Renal cortical epithelial cell (primary cell): ENCODE measurements around the gene EI24. TPM values are rescaled to one million over a fixed set of nuclear protein-coding genes. Genes with fewer than 3 reads are reported as not detected.
"Not testable (repeated sequence)": the region's sequence is repeated elsewhere in the genome, so short reads cannot be mapped to it uniquely, and the experiment has no call there.

Experiments
- DNase-seq: peaks from one replicate; pipeline ENCODE4 v3.0.0-alpha.2; 2011; ENCODE audit warnings: low read depth
- total RNA-seq: library from RNA; depleted of rRNA; stranded (reverse); fragments of >200 nt; gene quantifications from 2 replicates; pipeline ENCODE4 v1.2.3, GENCODE V29; 2014

The EI24 gene
- 141 and 155 TPM in 2 replicates for total RNA-seq

DNA sequence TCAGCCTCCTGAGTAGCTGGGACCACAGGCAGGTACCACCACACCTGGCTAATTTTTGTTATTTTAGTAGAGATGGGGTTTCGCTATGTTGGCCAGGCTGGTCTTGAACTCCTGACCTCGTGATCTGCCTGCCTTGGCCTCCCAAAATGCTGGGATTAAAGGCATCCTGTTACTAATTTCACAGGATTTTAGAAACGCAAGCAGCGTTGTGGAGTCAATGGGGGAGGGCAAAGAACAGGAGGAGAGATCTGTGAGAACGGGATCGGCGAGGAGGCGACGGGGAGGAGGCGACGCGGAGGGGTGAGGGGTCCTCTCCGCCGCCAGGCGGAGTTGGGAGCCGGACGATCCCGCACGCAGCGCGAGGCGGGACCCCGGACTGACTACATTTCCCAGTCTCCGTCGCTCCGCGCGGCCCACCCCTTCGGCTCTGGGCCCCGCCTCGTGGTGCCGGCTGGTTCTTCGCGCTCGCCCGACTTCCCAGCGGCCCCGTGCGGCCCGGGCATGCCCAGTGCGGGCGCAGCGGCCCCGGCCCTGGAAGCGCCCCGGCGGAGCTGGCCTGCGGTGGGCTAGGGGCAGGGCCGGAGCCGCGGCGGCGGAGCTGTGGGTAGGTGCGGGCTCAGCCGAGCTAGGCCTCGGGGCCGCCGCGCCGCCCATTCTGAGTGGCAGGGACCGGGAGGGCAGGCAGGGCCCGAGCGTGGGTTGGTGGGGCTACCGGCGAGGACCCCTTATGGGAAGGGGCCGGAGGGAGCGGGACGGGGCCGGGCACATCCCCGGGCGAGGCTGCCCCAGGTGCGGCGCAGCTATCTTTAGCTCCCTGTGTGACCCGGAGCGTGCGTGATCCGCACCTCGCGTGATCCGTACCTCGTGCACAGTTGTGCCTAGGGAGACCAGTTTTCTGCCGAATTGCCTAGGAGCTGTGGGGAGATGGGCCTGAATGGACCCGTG lies at the start of gene EI24:
TSS of gene EI24 (plus strand) at position 508 of the 945 bp plus-strand sequence. CDS start 3,051 bp downstream, outside the sequence.
- DNase-seq = peak; percentile 70

GRCh38 chr11:125519860-125520834 lies 49.1 kb upstream of the EI24 start:
- DNase-seq = no peak

GRCh38 chr11:125525303-125525702 lies 44.0 kb upstream of the EI24 start:
- DNase-seq = no peak

GRCh38 chr11:125532668-125533067 lies 36.6 kb upstream of the EI24 start:
- no peak for DNase-seq

- no peak for DNase-seq
Observed at GRCh38 chr11:125535585-125535984, 33.7 kb upstream of the EI24 start.

DNA sequence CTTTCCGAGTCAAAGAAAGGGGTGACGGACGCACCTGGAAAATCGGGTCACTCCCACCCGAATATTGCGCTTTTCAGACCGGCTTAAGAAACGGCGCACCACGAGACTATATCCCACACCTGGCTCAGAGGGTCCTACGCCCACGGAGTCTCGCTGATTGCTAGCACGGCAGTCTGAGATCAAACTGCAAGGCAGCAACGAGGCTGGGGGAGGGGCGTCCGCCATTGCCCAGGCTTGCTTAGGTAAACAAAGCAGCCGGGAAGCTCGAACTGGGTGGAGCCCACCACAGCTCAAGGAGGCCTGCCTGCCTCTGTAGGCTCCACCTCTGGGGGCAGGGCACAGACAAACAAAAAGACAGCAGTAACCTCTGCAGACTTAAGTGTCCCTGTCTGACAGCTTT lies 32.4 kb upstream of the EI24 start:
- DNase-seq = not testable (repeated sequence)

DNA sequence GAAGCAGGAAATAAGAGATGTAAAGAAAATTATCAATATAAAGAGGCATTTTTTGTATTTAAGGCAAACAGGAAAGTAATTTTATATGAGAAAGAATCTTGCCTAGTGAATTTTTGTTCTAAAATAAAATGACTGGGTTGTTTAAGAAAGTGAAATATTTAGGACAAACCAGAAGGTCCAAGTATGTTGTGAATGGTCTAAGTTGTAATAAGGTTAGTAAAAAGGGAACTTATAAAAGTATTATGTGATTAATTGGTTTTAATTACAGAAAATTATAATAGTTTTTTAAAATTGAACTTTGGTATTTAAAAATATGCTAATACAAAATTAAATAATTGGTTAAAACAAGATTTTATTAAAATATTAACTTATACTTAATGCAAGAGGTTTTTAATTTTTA lies 26.6 kb upstream of the EI24 start:
- no peak for DNase-seq

DNA sequence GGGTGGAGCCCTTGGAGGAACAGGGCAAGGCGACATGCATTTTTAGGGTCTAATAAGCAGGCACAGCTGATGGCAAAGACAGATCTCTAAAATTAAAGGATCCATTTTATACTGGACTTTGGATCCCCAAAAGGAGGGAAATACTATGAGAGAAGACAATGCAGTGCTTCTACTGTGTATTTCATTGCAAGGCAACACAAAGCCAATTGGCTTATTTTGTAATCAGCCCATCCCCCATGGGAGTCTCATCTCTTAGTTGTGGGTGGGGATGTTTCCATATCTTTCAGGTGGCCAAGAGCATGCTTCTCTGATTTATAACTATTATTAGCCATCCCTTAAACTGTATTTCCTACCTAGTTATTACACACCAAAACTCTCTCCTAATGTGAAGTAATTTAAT lies 18.5 kb upstream of the EI24 start:
- DNase-seq = no peak

GRCh38 chr11:125551835-125552342 lies 17.4 kb upstream of the EI24 start:
- DNase-seq = no peak

DNA sequence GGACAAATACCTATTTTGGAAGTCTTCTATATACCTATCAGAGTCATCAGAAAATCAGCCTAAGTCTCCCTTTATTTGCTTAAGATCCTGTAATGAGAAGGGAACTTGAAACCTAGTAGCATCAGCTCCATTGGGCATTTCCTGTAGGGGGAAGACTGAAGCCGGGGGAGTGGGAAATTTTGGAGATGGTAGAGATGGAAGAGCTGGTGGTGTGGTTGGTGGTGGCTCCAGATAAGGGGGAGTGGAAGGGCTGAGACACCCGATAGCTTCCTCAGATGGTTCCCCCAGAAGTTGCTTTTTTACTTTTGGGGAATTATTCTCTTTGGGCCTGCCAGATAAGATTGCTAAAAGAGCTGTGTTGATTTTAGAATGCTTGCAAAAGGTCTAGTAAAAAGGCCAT lies 16.4 kb upstream of the EI24 start:
- DNase-seq = no peak

- no peak for DNase-seq
Observed at GRCh38 chr11:125553357-125553756, 15.9 kb upstream of the EI24 start.

- DNase-seq = no peak
Observed at GRCh38 chr11:125554038-125554437, 15.2 kb upstream of the EI24 start.

DNA sequence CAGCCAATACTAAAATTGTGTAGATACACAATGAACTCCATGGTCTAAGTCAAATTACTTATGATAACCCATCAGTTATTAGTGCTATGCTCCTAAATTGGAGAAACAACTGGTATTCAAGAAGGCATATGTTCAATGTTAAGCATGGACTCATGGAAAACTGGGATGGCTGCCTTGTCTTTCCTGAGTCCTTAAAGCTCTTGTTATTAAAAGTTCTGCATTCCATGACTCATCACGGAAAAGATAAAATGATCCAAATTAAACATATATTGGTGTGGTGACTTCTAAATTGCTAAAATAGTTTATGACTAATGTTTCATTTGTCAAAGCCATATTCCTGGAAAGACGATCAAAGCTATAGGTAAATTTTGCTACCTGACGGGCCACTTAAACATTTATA lies 9.4 kb upstream of the EI24 start:
- no peak for DNase-seq

GRCh38 chr11:125561924-125562323 lies 7.4 kb upstream of the EI24 start:
- DNase-seq = no peak

DNA sequence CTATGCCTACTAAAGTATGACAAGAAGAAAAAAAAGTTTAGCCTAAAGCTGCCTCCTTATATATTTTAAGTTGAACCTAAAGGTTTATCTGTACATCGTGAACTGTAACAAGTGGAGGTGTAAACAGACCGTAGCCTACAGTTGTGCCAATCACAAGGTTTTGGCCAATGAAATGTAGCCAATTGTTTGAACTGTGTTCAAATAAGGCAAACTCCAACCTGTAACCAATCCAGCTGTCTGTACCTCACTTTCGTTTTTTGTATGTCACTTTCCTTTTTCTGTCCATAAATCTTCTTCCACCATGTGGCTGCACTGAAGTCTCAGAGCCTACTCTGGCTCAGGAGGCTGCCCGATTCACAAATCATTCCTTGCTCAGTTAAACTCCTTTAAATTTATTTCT lies 6.8 kb upstream of the EI24 start:
- DNase-seq = no peak

DNA sequence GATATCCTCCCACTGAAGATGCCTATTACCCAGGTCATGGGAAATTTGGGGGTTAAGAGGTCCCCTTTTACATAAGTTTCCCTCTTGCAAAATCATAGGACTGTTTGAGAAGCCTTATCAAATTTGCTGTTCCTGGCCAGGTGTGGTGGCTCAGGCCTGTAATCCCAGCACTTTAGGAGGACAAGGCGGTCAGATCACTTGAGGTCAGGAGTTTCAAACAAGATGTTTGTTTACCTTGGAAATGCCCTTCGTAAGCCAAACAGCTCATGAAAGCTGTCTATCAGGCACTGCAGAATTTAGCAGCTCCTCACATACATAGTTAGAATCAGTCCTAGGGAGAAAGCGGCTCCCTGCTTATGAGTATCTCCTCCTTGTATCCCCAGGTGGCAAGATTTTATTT lies 4.9 kb upstream of the EI24 start:
- DNase-seq = no peak

DNA sequence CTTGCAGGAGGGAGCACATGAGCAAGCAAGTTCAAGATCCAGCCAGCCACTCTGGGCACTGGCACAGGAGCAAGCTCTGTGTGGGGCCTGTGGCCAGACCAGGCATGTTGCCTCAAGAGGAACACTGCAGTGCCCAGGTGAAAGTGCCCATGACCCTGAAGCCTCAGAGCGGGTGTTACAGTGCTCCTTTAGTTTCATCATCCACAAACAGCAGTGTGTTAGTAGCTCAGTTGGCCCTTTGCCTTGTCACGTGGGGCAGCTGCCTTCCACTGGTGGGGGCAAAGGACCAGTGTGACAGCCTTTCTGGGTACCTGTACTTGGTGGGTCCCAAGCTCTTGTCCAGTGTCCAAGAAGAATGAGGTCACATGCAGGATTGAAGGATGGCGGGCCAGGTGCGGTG lies 3.0 kb upstream of the EI24 start:
- DNase-seq = no peak

- peak; percentile 9 for DNase-seq
Observed at GRCh38 chr11:125569915-125570621, 791 bp downstream of the EI24 start.

GRCh38 chr11:125570952-125571351 lies 1.7 kb downstream of the EI24 start:
- no peak for DNase-seq

GRCh38 chr11:125572916-125573315 lies 3.6 kb downstream of the EI24 start:
- DNase-seq = no peak

DNA sequence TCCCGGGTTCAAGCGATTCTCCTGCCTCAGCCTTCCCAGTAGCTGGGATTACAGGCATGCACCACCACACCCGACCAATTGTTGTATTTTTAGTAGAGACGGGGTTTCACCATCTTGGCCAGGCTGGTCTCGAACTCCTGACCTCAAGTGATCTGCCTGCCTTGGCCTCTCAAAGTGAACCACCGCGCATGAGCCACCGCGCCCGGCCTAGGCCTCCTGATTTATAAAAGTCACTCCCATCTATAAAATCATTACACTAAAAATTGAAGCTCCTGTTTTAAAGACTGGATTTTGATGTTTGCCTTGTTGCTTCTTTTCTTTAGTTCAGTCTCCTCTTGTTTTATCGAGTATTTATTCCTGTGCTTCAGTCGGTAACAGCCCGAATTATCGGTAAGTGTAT lies 7.9 kb downstream of the EI24 start:
- not testable (repeated sequence) for DNase-seq

DNA sequence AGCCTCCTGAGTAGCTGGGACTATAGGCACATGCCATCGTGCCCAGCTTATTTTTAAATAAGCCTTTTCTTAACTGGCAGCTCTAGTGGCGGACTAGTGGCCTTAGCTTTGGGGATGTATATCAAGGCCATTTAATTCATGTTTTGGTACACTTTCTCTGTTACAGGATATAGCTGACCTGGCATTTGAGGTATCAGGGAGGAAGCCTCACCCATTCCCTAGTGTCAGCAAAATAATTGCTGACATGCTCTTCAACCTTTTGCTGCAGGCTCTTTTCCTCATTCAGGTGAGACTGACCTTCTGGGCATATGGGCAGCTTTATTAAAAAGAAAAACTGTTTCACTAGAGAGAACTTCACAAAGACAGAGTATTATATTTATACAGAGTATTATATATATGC lies 9.5 kb downstream of the EI24 start:
- no peak for DNase-seq
